Measurements from ENCODE around the gene FILIP1L. TPM values are rescaled to one million over a fixed set of nuclear protein-coding genes. Genes with fewer than 3 reads are reported as not detected.

The FILIP1L gene
- total and polyA plus RNA-seq, 2 of the 8 experiments (the other 6 are each of a cell fraction or from before 2014, with no cell fraction given) = 0.06 to 0.09 TPM

DNA sequence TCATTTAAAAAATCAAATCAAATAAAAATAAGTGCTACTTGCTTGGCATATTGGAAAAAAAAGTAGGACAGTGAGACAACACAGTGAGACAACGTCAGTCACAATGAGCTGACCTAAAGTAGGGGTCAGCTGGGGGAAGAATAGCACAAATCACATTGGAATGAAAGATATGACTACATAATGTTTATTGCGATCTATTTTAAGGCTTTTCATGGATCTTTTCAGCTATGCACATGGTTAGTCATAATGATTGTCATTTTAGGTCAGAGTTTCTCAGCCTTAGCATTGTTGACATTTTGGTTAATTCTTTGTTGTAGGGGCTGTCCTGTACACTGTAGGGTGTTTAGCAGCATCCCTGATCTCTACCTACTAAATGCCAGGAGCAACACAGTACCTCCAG lies 252.1 kb downstream of the FILIP1L start:
- ChIA-PET CTCF (ENCODE audit: partially characterized antibody) (interaction anchor here (0.7 kb wide), 1 partner anchor 14 kb away, joined by 3 read pairs; no protein-coding TSS in a partner anchor), POLR2A (ENCODE audit: partially characterized antibody) (no interaction called here)
- no peak overlapping the region for H3K4me3 ChIP-seq (ENCODE audit: extremely low read depth in 1 of 4, insufficient read depth in 2 of 4, low read depth in 3 of 4, low read length in 4 of 4)
- H2BK120ac ChIP-seq (replicated peaks; ENCODE audit: low read depth, low read length) = no peak overlapping the region
- no peak overlapping the region for H4K8ac ChIP-seq (ENCODE audit: extremely low read depth, insufficient read depth, low read length)
- H3K18ac ChIP-seq (ENCODE audit: extremely low read depth, low read length) = no peak overlapping the region
- H3K23me2 ChIP-seq (ENCODE audit: low read depth, low read length) = no peaks in the 10 kb centered on the region
- H3K4me2 ChIP-seq (ENCODE audit: insufficient read depth in 1 of 2, low read depth in 2 of 2, low read length in 2 of 2) = no peak overlapping the region
- H3K4ac ChIP-seq (replicated peaks; ENCODE audit: insufficient read length, low read depth, low read length) = no peak overlapping the region
- H2AFZ ChIP-seq (ENCODE audit: low read length) = no peak overlapping the region
- H3K79me1 ChIP-seq (ENCODE audit: low read depth, low read length) = no peaks in the 10 kb centered on the region; the same call in 1 of the 2 replicates
- 76% methylated on average over 2 of the region's 2 CpGs; no CpG with 5 or more reads in 1 of the 2 experiments for WGBS, 2 experiments (ENCODE audit: extremely low coverage in 1 of 2, insufficient coverage in 1 of 2, insufficient read length in 1 of 2, insufficient replicate concordance in 2 of 2, low coverage in 1 of 2, low lambda C conversion rate in 2 of 2, missing lambda C conversion rate in 1 of 2)
- no peak overlapping the region for H3K9ac ChIP-seq (replicated peaks in 1 of 4; ENCODE audit: extremely low read depth in 1 of 4, low read depth in 3 of 4, low read length in 3 of 4)
- no peak overlapping the region for H2AK5ac ChIP-seq (ENCODE audit: low read depth, low read length)
- H3K56ac ChIP-seq (replicated peaks; ENCODE audit: insufficient read length, low read depth, low read length) = no peak overlapping the region
- H4K20me1 ChIP-seq (replicated peaks in 1 of 2; ENCODE audit: control insufficient read depth in 1 of 2, insufficient read depth in 2 of 2, low read length in 2 of 2) = peaks cover 0 to 1% of the 10 kb centered on the region in 2 experiments
- no peak overlapping the region for H3K27ac ChIP-seq (ENCODE audit: low read depth, low read length)
- H3K79me2 ChIP-seq (ENCODE audit: control insufficient read depth in 1 of 2, insufficient read depth in 2 of 2, low read length in 2 of 2) = 0 out of 4 replicates have a peak, but pooled peaks cover 0 to 1% of the 10 kb centered on the region in 2 experiments
- DNase-seq (ENCODE audit: low read depth in 1 of 2, low spot score in 2 of 2) (no peak), FAIRE-seq (no peak)
- H3K27me3 ChIP-seq (replicated peaks in 1 of 4; ENCODE audit: control insufficient read depth in 3 of 4, extremely low read depth in 1 of 4, insufficient read depth in 3 of 4, low read length in 3 of 4) = peaks cover 0 to 4% (median 0%) of the 10 kb centered on the region in 4 experiments; a peak in 3 of 7 replicates
- no peak overlapping the region for H4K91ac ChIP-seq (replicated peaks; ENCODE audit: insufficient read length, low read length)
- no peaks in the 10 kb centered on the region; a peak in 1 of 7 replicates for H3K4me1 ChIP-seq (replicated peaks in 1 of 4; ENCODE audit: control insufficient read depth in 3 of 4, insufficient read depth in 4 of 4, low read length in 3 of 4)
- no peak overlapping the region for H2BK15ac ChIP-seq (ENCODE audit: low read length)
- H2BK20ac ChIP-seq (ENCODE audit: low read length) = no peak overlapping the region
- H2BK5ac ChIP-seq (ENCODE audit: low read depth, low read length) = no peak overlapping the region
- no peak overlapping the region for H2BK12ac ChIP-seq (ENCODE audit: low read depth, low read length)
- H4K5ac ChIP-seq (ENCODE audit: insufficient read length, low read depth, low read length) = no peak overlapping the region
- no peaks in the 10 kb centered on the region; a peak in 1 of 8 replicates for H3K36me3 ChIP-seq (ENCODE audit: control insufficient read depth in 2 of 4, insufficient read depth in 4 of 4, low read length in 3 of 4)
- H3K23ac ChIP-seq (ENCODE audit: insufficient read length) = no peak overlapping the region
- H3K9me3 ChIP-seq (ENCODE audit: insufficient read depth in 2 of 2, low read depth in 1 of 2, low read length in 1 of 2) = no peaks in the 10 kb centered on the region
- H3K14ac ChIP-seq (ENCODE audit: insufficient read length) = no peak overlapping the region
- TF ChIP-seq GTF2F1 (IDR thresholded peaks at IDR 0.05; ENCODE audit: borderline replicate concordance, low read depth, low read length) (no peak), SRF (IDR thresholded peaks at IDR 0.05; ENCODE audit: low read depth, low read length) (no peak), TAF7 (optimal IDR thresholded peaks at IDR 0.05; ENCODE audit: borderline replicate concordance, low read depth, low read length) (no peak), MAX (IDR thresholded peaks at IDR 0.05) (no peak), YY1 (IDR thresholded peaks at IDR 0.05; ENCODE audit: low read depth, low read length) (no peak), JUN (IDR thresholded peaks at IDR 0.05; ENCODE audit: low read depth, low read length) (no peak), PHF8 (conservative IDR thresholded peaks at IDR 0.05; ENCODE audit: low read depth, low read length) (no peak), CEBPB (IDR thresholded peaks at IDR 0.05; ENCODE audit: low read depth, low read length) (no peak), NRF1 (IDR thresholded peaks at IDR 0.05; ENCODE audit: low read depth, low read length) (no peak), SP1 (IDR thresholded peaks at IDR 0.05; ENCODE audit: low read depth, low read length) (no peak), HDAC6 (IDR thresholded peaks at IDR 0.05; ENCODE audit: low read depth, low read length) (no peak), KDM5A (IDR thresholded peaks at IDR 0.05; ENCODE audit: low read length) (no peak)
- TF ChIP-seq, protein P1, sequence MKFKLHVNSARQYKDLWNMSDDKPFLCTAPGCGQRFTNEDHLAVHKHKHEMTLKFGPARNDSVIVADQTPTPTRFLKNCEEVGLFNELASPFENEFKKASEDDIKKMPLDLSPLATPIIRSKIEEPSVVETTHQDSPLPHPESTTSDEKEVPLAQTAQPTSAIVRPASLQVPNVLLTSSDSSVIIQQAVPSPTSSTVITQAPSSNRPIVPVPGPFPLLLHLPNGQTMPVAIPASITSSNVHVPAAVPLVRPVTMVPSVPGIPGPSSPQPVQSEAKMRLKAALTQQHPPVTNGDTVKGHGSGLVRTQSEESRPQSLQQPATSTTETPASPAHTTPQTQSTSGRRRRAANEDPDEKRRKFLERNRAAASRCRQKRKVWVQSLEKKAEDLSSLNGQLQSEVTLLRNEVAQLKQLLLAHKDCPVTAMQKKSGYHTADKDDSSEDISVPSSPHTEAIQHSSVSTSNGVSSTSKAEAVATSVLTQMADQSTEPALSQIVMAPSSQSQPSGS (IDR thresholded peaks at IDR 0.05; ENCODE audit: low read length) = no peak

Data from H1 (cell line).